ENCODE measurements around the gene ZNF407.

The ZNF407 gene

DNA sequence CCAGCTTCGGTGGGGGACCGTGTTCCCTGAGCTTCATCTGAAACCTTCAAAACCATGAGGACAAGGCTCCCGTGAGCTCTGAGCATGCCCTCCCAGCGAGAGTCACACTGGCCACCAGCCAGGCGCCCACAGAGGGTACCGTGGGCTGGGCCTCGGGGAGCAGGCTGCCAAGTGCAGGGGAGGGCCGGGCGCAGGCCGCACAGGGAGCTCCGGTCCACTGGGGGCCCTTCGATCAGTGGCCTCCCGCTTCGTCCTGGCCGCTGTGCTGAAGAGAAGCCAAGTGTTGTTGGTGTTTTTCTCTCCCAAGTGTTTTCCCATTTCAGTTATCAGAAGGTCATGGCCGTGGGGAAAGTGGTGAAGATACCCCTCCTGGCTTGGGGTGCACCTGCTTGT lies 466.8 kb downstream of the ZNF407 start:
- intact Hi-C loops (cut with micrococcal nuclease) = loop anchor here (10.0 kb wide), 1 partner anchor 140 kb away; the partner anchor contains the start of gene PTGR3
- Mint-ChIP-seq H3K4me3 (no peak overlapping the region), H3K27ac (no peak overlapping the region), H3K36me3 (ENCODE audit: low read depth) (peaks cover 43% of the 10 kb centered on the region), H3K4me1 (ENCODE audit: low read depth) (peaks cover 22% of the 10 kb centered on the region), H3K9me3 (no peaks in the 10 kb centered on the region), H3K27me3 (no peaks in the 10 kb centered on the region)

GRCh38 chr18:75065251-75066000 lies 467.8 kb downstream of the ZNF407 start:
- Mint-ChIP-seq H3K4me1 (ENCODE audit: low read depth) (peaks cover 31% of the 10 kb centered on the region), H3K9me3 (no peaks in the 10 kb centered on the region), H3K27me3 (no peaks in the 10 kb centered on the region), H3K27ac (no peak overlapping the region), H3K36me3 (ENCODE audit: low read depth) (peaks cover 43% of the 10 kb centered on the region), H3K4me3 (no peak overlapping the region)
- intact Hi-C loops (cut with micrococcal nuclease) = loop anchor here (10.0 kb wide), 1 partner anchor 139 kb away; the partner anchor contains the start of gene PTGR3

DNA sequence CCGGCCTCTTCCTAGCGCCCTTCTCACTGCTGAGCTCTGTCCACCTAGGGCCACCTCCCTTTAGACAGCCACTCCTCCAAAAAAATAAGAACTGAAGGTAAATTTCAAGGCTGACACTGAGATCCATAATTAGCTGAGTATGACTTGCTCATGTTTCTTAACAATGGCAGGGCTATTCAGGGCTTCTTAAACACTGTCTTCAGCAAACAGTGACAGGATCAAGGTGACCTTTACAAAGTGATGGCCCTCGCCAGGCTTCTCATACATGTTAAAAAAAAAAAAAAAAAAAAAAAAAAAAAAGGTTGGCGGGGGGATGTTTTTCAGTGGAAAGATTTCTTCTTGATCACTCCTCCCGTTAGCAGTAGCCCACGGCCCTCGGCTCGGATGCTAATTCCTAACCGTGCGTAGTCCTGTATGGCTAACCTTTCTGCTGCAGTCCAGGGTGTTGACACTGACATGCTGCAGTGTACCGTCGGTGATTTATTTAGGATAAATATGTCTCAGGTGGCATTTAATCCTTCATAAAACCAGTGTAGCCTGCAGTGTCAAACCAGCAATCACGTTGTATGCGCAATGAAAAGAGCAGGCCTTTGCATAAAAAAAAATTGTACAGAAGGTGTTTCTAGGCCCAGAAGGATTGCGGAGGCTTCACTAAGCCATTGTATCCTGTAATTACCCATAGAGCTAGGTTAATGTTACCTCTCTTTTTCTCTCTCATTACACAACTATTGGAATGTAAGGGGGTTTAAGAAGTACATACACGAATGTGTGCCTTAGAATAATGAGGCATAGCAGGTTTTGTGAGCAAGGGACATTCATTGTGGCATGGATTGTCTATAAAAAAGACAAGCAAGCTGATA lies 468.6 kb downstream of the ZNF407 start:
- intact Hi-C loops (cut with micrococcal nuclease) = loop anchor here (10.0 kb wide), 1 partner anchor 139 kb away; the partner anchor contains the start of gene PTGR3
- Mint-ChIP-seq H3K4me3 (no peak overlapping the region), H3K9me3 (no peaks in the 10 kb centered on the region), H3K36me3 (ENCODE audit: low read depth) (peaks cover 43% of the 10 kb centered on the region), H3K27ac (no peak overlapping the region), H3K4me1 (ENCODE audit: low read depth) (peaks cover 39% of the 10 kb centered on the region), H3K27me3 (no peaks in the 10 kb centered on the region)

- Mint-ChIP-seq H3K9me3 (no peaks in the 10 kb centered on the region), H3K36me3 (ENCODE audit: low read depth) (peaks cover 37% of the 10 kb centered on the region), H3K27ac (peak overlapping the region; percentile 14), H3K4me1 (ENCODE audit: low read depth) (peaks cover 46% of the 10 kb centered on the region), H3K4me3 (no peak overlapping the region), H3K27me3 (no peaks in the 10 kb centered on the region)
- intact Hi-C loops (cut with micrococcal nuclease) = loop anchor here (10.0 kb wide), 1 partner anchor 138 kb away; the partner anchor contains the start of gene PTGR3
Measured at GRCh38 chr18:75066936-75067335, 469.3 kb downstream of the ZNF407 start.

DNA sequence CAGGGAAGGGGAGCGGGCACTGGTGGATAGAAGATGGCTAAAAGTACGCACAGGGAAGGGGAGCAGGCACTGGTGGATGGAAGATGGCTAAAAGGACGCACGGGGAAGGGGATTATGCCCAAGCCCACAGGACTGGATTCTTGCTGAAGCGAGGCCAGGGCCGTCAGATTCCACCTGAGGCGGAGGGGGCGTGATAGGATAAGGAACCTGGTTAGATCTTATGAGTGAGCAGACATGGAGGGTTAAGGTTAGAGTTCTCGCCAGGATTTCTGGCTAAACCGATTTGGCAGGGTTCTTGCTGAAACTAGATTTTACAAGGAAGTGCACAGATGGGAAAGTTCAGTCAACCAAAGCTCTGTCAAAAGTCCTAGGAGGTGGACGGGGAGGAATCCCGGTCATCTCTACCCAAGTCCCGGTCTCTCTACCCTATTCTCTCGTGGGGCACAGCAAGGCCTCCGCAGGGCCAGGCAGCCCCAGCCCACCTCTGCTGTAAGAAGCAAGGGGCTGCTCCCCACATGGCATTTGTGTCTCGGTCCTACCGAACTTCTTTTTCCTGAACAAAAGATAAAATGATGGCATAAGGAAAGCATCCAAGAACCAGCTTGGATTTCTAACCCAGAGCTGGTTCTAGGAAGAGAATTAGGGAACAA lies 470.5 kb downstream of the ZNF407 start:
- Mint-ChIP-seq H3K4me3 (no peak overlapping the region), H3K9me3 (no peaks in the 10 kb centered on the region), H3K27me3 (no peaks in the 10 kb centered on the region), H3K27ac (peak overlapping the region; percentile 14), H3K4me1 (ENCODE audit: low read depth) (peaks cover 52% of the 10 kb centered on the region), H3K36me3 (ENCODE audit: low read depth) (peaks cover 28% of the 10 kb centered on the region)
- intact Hi-C loops (cut with micrococcal nuclease) = loop anchor here (10.0 kb wide), 1 partner anchor 137 kb away; the partner anchor contains the start of gene PTGR3

DNA sequence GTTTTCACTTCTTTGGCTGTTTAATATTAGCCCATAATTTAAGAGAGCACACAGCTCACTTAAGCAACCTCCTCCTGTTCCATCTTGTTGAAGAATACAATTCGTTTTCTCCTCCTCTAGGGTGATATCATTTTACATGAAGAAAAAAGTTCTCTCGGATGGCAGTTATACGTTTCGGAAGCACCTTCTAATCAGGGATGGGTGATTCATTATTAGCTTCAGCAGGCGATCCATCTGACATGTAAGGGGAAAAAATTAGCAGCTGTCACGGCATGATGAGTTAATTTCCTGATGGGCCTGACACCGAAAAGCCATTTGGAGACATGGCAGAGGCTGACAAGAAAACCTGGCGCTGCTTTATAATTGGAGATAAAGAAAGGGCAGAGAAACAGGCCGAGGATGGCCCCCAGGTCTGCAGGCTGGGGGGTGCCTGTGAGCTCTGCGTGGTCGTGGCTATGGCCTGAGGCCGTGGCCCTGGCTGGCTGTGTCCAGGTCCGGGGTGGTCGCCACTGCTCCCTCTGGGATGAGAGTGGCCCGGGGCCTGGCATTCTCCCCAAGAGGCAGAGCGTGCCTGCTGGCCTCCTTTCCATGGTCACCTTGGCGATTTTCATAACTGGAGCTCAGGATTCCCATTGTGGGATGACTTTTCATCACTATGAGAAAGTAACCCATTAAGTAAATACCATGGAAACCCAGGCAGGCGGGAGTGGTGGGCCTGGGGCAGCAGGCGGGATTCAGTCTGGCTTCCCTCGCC lies 471.2 kb downstream of the ZNF407 start:
- Mint-ChIP-seq H3K9me3 (peaks cover 7% of the 10 kb centered on the region), H3K27ac (peak overlapping the region; percentile 87), H3K4me1 (ENCODE audit: low read depth) (peaks cover 52% of the 10 kb centered on the region), H3K27me3 (no peaks in the 10 kb centered on the region), H3K4me3 (no peak overlapping the region), H3K36me3 (ENCODE audit: low read depth) (peaks cover 21% of the 10 kb centered on the region)
- intact Hi-C loops (cut with micrococcal nuclease) = loop anchor here (10.0 kb wide), 1 partner anchor 136 kb away; the partner anchor contains the start of gene PTGR3

GRCh38 chr18:75070235-75070624 lies 472.6 kb downstream of the ZNF407 start:
- intact Hi-C loops (cut with micrococcal nuclease) = no loop called here

GRCh38 chr18:75070625-75071483 lies 473.2 kb downstream of the ZNF407 start:
- peak overlapping the region; percentile 62 for H3K4me3 Mint-ChIP-seq
- H3K36me3 Mint-ChIP-seq (ENCODE audit: low read depth) = peaks cover under 1% of the 10 kb centered on the region
- no peaks in the 10 kb centered on the region for H3K27me3 Mint-ChIP-seq
- peak overlapping the region; percentile 87 for H3K27ac Mint-ChIP-seq
- H3K9me3 Mint-ChIP-seq = peaks cover 16% of the 10 kb centered on the region
- peaks cover 52% of the 10 kb centered on the region for H3K4me1 Mint-ChIP-seq (ENCODE audit: low read depth)
- intact Hi-C loops (cut with micrococcal nuclease) = no loop called here

More at GRCh38 chr18:75070235-75070624, 472.6 kb downstream of the ZNF407 start:
- Mint-ChIP-seq H3K36me3 (ENCODE audit: low read depth) (peaks cover 7% of the 10 kb centered on the region), H3K27me3 (no peaks in the 10 kb centered on the region), H3K27ac (peak overlapping the region; percentile 87), H3K4me1 (ENCODE audit: low read depth) (peaks cover 52% of the 10 kb centered on the region), H3K4me3 (no peak overlapping the region), H3K9me3 (peaks cover 16% of the 10 kb centered on the region)

DNA sequence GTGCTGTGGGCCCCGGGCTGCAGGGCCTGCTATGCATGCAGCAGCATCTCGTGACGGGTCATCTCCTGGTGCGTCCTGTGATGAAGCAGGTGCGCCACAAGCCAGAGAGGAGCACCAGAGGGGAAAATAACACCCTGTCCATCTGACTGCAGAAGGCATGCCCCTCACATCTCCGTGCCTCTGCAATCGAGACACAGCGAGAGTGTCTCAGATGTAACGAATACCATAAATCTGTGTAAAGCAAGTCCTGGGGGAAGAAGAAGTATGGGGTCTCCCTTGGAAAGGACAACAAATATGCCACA lies 473.8 kb downstream of the ZNF407 start:
- Mint-ChIP-seq H3K27me3 (no peaks in the 10 kb centered on the region), H3K9me3 (peaks cover 21% of the 10 kb centered on the region), H3K27ac (peak overlapping the region; percentile 87), H3K36me3 (ENCODE audit: low read depth) (no peaks in the 10 kb centered on the region), H3K4me1 (ENCODE audit: low read depth) (peaks cover 52% of the 10 kb centered on the region), H3K4me3 (peak overlapping the region; percentile 62)
- intact Hi-C loops (cut with micrococcal nuclease) = no loop called here

GRCh38 chr18:75071866-75072671 lies 474.4 kb downstream of the ZNF407 start:
- H3K4me3 Mint-ChIP-seq = no peak overlapping the region
- H3K4me1 Mint-ChIP-seq (ENCODE audit: low read depth) = peaks cover 49% of the 10 kb centered on the region
- peak overlapping the region; percentile 87 for H3K27ac Mint-ChIP-seq
- H3K9me3 Mint-ChIP-seq = peaks cover 27% of the 10 kb centered on the region
- no peaks in the 10 kb centered on the region for H3K36me3 Mint-ChIP-seq (ENCODE audit: low read depth)
- intact Hi-C loops (cut with micrococcal nuclease) = no loop called here
- H3K27me3 Mint-ChIP-seq = no peaks in the 10 kb centered on the region

- Mint-ChIP-seq H3K9me3 (peaks cover 35% of the 10 kb centered on the region), H3K4me1 (ENCODE audit: low read depth) (peaks cover 42% of the 10 kb centered on the region), H3K27me3 (no peaks in the 10 kb centered on the region), H3K4me3 (no peak overlapping the region), H3K36me3 (ENCODE audit: low read depth) (no peaks in the 10 kb centered on the region), H3K27ac (peak overlapping the region; percentile 87)
- intact Hi-C loops (cut with micrococcal nuclease) = no loop called here
Measured at GRCh38 chr18:75072672-75073371, 475.2 kb downstream of the ZNF407 start.

Data from dendritic cell treated with granulocyte-macrophage colony-stimulating factor and Interleukin-4, amounts not matched to agents 40 ng/mL and 50 ng/mL, for 4 days (primary cell).